Esophagus muscularis mucosa (tissue), 4 donors: ENCODE results near the gene PXDN. TPM values are rescaled to one million over a fixed set of nuclear protein-coding genes. Genes with fewer than 3 reads are reported as not detected.
"Not testable (repeated sequence)": the region's sequence is repeated elsewhere in the genome, so short reads cannot be mapped to it uniquely, and the experiment has no call there.

Source experiments
- DNase-seq: peaks from one replicate; pipeline ENCODE4 v3.0.0-alpha.2; 2017; ENCODE audit errors: extremely low spot score
- H3K27ac ChIP-seq, 4 donors: fragments of 200-600 bp; sonication (generic); replicated peaks in 1 of 4; 1 replicate in 3 of 4; 2 replicates in 1 of 4; pipeline ENCODE4 v1.5.1; 2016 to 2019; ENCODE audit warnings: mild to moderate bottlenecking in 1 of 4
- H3K27me3 ChIP-seq, 4 donors: fragments of 200-600 bp; sonication (generic); one replicate each; pipeline versions ENCODE4 v1.5.1 to v1.6.0; 2016 to 2019
- H3K36me3 ChIP-seq, 4 donors: fragments of 200-600 bp; sonication (generic); one replicate each; pipeline ENCODE4 v1.5.1; 2016 to 2019
- H3K4me1 ChIP-seq, 4 donors: fragments of 200-600 bp; sonication (generic); one replicate each; pipeline ENCODE4 v1.5.1; 2016 to 2019
- H3K4me3 ChIP-seq, 4 donors: fragments of 200-600 bp; sonication (generic); 1 replicate in 2 of 4; 2 replicates in 2 of 4; pipeline ENCODE4 v1.5.1; 2016 to 2019; ENCODE audit warnings: mild to moderate bottlenecking in 4 of 4, moderate library complexity in 1 of 4
- H3K9me3 ChIP-seq, 4 donors: fragments of 200-600 bp; sonication (generic); 1 replicate in 3 of 4; 2 replicates in 1 of 4; pipeline ENCODE4 v1.5.1; 2016 to 2019
- EP300 ChIP-seq: sonication (generic); formaldehyde crosslinking; IDR thresholded peaks from one replicate; pipeline ENCODE4 v1.6.1; 2017; ENCODE audit warnings: antibody characterized with exemption
- POLR2A ChIP-seq: fragments of 450-650 bp; IDR thresholded peaks from one replicate; pipeline ENCODE4 v1.6.1; 2017; ENCODE audit warnings: antibody characterized with exemption, moderate library complexity, mild to moderate bottlenecking, low read depth
- POLR2AphosphoS5 ChIP-seq, 2 donors: sonication (generic); formaldehyde crosslinking; IDR thresholded peaks; one replicate each; pipeline ENCODE4 v1.6.1; 2017; ENCODE audit warnings: antibody characterized with exemption in 2 of 2
- WGBS: methylation state at CpG from one replicate; pipeline ENCODE4 v1.1.5; 2018; 5-methylcytosine and 5-hydroxymethylcytosine counted together
- intact Hi-C: fragments of 100-400 bp; cut with DNase I; formaldehyde crosslinking; loops from one replicate; pipeline ENCODE4 v1.15.1; 2023
- total RNA-seq, 4 donors: library from RNA; depleted of rRNA; stranded (reverse); fragments of >200 nt; gene quantifications; one replicate each; pipeline versions ENCODE4 v1.1.0 to v1.2.1, GENCODE V29; 2016
- TF ChIP-seq, protein P1 (sequence below), 3 experiments: fragments of 200-600 bp in 2 of 3; fragments of 450-650 bp in 1 of 3; sonication (generic) in 2 of 3; IDR thresholded peaks; one replicate each; pipeline ENCODE4 v1.5.1; 2017 to 2019; ENCODE audit warnings: antibody characterized with exemption in 3 of 3, mild to moderate bottlenecking in 2 of 3, moderate library complexity in 1 of 3

PXDN gene
- total RNA-seq, 4 donors from 2014 or later = 19.9 to 81.6 (median 50.1) TPM

DNA sequence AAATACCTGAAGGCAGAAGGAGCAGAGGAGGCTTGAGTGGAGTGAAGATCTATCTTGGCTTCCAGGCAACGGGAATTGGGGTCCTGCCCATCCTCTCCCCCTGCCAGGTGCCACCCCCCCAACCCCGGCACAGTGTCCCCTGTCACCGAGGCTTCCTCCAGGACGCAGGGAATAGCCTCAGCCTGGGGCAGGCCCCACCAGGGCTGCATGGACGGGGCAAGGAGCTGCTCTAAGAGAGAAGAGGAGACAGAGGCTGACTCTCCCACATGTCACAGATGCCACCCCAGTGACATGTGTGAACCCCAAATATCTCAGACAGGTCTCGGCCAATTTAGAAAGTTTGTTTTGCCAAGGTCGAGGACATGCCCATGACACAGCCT is 42.1 kb downstream of the PXDN start:
- no peaks in the 10 kb centered on the region for H3K9me3 ChIP-seq
- H3K36me3 ChIP-seq = no peaks in the 10 kb centered on the region
- 95% methylated on average over 6 of the region's 7 CpGs for WGBS
- no peak overlapping the region for H3K27ac ChIP-seq
- DNase-seq = no peak
- peaks cover under 1 to 17% (median 8%) of the 10 kb centered on the region in 4 donors for H3K4me1 ChIP-seq
- no peak overlapping the region for H3K4me3 ChIP-seq
- TF ChIP-seq POLR2A (no peak), POLR2AphosphoS5 (IDR thresholded peaks at IDR 0.05) (no peak), EP300 (no peak)
- TF ChIP-seq, protein P1, sequence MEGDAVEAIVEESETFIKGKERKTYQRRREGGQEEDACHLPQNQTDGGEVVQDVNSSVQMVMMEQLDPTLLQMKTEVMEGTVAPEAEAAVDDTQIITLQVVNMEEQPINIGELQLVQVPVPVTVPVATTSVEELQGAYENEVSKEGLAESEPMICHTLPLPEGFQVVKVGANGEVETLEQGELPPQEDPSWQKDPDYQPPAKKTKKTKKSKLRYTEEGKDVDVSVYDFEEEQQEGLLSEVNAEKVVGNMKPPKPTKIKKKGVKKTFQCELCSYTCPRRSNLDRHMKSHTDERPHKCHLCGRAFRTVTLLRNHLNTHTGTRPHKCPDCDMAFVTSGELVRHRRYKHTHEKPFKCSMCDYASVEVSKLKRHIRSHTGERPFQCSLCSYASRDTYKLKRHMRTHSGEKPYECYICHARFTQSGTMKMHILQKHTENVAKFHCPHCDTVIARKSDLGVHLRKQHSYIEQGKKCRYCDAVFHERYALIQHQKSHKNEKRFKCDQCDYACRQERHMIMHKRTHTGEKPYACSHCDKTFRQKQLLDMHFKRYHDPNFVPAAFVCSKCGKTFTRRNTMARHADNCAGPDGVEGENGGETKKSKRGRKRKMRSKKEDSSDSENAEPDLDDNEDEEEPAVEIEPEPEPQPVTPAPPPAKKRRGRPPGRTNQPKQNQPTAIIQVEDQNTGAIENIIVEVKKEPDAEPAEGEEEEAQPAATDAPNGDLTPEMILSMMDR (IDR thresholded peaks at IDR 0.05) = no peak
- H3K27me3 ChIP-seq = no peaks in the 10 kb centered on the region
- intact Hi-C loops = no loop called here

DNA sequence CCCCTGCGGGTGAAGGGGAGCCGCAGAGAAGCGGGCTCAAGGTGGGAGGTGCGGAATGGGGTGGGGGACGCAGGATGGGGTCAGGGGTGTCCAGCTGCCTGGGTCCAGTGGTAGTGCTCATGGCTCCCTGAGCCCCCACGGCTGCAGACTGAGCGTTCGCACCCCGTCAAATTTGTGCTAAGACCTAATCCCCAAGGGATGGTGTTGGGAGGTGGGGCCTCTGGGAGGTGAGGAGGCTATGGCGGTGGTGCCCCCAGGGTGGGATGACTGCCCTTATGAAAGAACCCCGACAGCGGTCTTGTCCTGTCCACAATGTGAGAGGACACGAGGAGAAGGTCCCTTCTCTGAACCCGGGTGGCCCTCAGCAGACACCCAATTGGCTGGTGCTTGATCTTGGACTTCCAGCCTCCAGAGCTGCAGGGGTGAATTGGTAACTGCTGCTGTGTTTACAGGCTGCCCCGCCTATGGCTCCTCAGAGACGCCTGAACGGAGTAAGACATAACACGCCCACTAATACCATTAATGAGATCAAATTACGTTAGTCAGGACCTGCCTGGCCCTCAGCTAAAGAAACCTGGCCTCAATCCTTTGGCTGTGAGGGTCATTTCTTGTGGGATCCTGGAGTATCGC is 42.6 kb downstream of the PXDN start:
- no peaks in the 10 kb centered on the region for H3K36me3 ChIP-seq
- TF ChIP-seq EP300 (no peak), POLR2A (no peak), POLR2AphosphoS5 (IDR thresholded peaks at IDR 0.05) (no peak)
- TF ChIP-seq, protein P1 (IDR thresholded peaks at IDR 0.05) = no peak
- WGBS = 95% methylated on average over 11 of the region's 20 CpGs
- H3K27me3 ChIP-seq = no peaks in the 10 kb centered on the region
- H3K4me3 ChIP-seq = no peak overlapping the region
- intact Hi-C loops = no loop called here
- H3K4me1 ChIP-seq = peaks cover 0 to 13% (median 7%) of the 10 kb centered on the region in 4 donors
- DNase-seq = no peak
- no peak overlapping the region for H3K27ac ChIP-seq
- no peaks in the 10 kb centered on the region for H3K9me3 ChIP-seq

DNA sequence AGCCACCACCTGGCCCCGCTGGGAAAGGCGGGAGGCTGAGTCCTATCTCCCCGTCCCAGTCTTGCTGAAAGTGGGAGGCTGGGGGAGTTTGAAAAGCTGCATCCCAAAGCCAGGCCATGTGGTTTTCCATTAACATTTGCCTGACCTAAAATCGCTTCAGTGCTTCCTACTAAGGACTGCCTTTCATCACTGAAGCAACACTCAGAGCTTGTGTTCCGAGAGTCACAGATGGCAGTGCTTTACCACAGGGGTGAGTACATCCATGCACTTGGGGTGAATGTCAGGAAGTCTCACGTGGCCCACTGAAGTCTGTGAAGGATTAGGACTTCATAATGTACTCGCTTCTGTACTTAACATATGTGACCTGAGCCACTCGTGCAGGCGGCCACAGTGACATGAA is 43.3 kb downstream of the PXDN start:
- Histone ChIP-seq H3K27ac (no peak overlapping the region), H3K4me3 (no peak overlapping the region), H3K27me3 (no peaks in the 10 kb centered on the region), H3K36me3 (no peaks in the 10 kb centered on the region), H3K4me1 (peaks cover 0 to 11% (median 6%) of the 10 kb centered on the region in 4 donors), H3K9me3 (no peaks in the 10 kb centered on the region)
- TF ChIP-seq EP300 (no peak), POLR2A (no peak), POLR2AphosphoS5 (IDR thresholded peaks at IDR 0.05) (no peak)
- TF ChIP-seq, protein P1 (IDR thresholded peaks at IDR 0.05) = no peak
- no peak for DNase-seq
- intact Hi-C loops = no loop called here
- WGBS = 94% methylated on average over 9 of the region's 9 CpGs

DNA sequence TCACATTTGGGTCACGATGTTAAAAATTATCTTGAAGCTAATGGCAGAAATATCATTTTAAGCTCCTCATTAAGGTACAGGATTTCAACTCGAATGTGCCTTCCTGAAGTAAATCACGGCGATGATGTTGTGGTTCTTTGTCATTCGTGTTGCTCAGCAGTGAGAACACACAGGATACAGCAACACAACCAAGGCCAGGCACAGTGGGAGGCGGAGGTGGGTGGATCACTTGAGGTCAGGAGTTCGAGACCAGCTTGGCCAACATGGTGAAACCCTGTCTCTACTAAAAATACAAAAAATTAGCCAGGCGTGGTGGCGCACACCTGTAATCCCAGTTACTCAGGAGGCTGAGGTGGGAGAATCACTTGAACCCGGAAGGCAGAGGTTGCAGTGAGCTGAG is 43.9 kb downstream of the PXDN start:
- H3K9me3 ChIP-seq, H3K36me3 ChIP-seq, DNase-seq, H3K27ac ChIP-seq, H3K4me3 ChIP-seq, intact Hi-C loops, H3K27me3 ChIP-seq: not testable (repeated sequence)
- 94% methylated on average over 10 of the region's 10 CpGs for WGBS
- H3K4me1 ChIP-seq = peaks cover 0 to 11% (median 4%) of the 10 kb centered on the region in 4 donors

DNA sequence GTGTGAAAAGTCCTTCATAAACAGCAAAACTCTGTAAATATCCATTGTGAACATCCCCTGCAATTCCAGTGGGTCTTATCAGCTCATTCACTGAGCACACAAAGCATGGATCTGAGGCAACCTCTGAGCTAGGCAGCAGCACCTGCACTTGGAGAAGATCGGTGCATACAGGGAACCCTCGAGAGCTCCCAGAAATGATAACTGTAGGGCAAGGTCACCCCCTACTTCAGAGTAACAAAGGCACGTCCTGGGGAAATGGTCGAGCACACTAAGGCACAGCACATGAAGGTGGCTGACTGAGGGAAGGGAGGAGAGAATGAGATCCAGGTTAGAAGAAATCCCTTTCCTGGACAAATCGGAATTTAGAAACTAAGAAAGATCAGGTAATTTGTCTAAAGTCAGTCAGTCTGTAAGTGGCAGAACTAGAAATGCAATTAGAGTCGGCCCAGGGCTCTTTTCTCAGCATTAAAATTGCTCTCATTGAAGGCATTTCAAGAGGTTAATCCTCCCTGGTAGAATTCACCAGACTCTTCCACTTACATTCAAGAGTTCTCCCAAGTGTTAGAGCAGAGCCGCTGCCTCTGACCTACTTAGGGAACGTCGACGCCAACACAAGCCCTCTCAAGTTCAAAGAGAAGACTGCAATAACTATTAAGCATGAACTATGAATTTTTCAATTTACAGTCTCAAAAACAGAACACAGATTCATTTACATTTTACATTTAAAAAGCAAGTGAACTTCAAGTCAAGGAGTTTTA is 45.9 kb downstream of the PXDN start:
- TF ChIP-seq, protein P1 (IDR thresholded peaks at IDR 0.05) = no peak
- TF ChIP-seq POLR2A = no peak
- TF ChIP-seq POLR2AphosphoS5 (IDR thresholded peaks at IDR 0.05) = no peak
- TF ChIP-seq EP300 = no peak
- 87% methylated on average over 10 of the region's 10 CpGs for WGBS

More for the DNA sequence above, 45.9 kb downstream of the PXDN start:
- no peak for DNase-seq
- no peaks in the 10 kb centered on the region for H3K36me3 ChIP-seq
- no peak overlapping the region for H3K4me3 ChIP-seq
- H3K27me3 ChIP-seq = no peaks in the 10 kb centered on the region
- intact Hi-C loops = no loop called here
- H3K9me3 ChIP-seq = no peaks in the 10 kb centered on the region
- no peak overlapping the region for H3K27ac ChIP-seq
- peaks cover 0 to 11% (median 0%) of the 10 kb centered on the region in 4 donors for H3K4me1 ChIP-seq
